Kidney epithelial cell (primary cell): ENCODE measurements around the gene LRRN1. TPM values are rescaled to one million over a fixed set of nuclear protein-coding genes. Genes with fewer than 3 reads are reported as not detected.
"Not testable (repeated sequence)": the region's sequence is repeated elsewhere in the genome, so short reads cannot be mapped to it uniquely, and the experiment has no call there.

ENCODE experiments used
- DNase-seq: peaks from one replicate; pipeline ENCODE4 v3.0.0-alpha.2; 2010; ENCODE audit warnings: low read depth
- H3K27me3 ChIP-seq: 2 replicates; pipeline ENCODE4 v1.6.0; 2011; ENCODE audit warnings: low read length; ENCODE audit not compliant: control insufficient read depth, insufficient read depth
- H3K36me3 ChIP-seq: 2 replicates; pipeline ENCODE4 v1.5.1; 2011; ENCODE audit warnings: low read length; ENCODE audit not compliant: control insufficient read depth, insufficient read depth
- H3K4me3 ChIP-seq: 2 replicates; pipeline ENCODE4 v1.5.1; 2011; ENCODE audit warnings: low read depth, mild to moderate bottlenecking, control low read depth, low read length
- CTCF ChIP-seq: IDR thresholded peaks from 2 replicates; pipeline ENCODE4 v1.5.1; 2011; ENCODE audit warnings: mild to moderate bottlenecking, moderate library complexity, low read length, control low read depth, inconsistent platforms; ENCODE audit not compliant: insufficient read depth, poor library complexity, severe bottlenecking
- total RNA-seq: library from RNA; depleted of rRNA; stranded (reverse); fragments of >200 nt; gene quantifications from 2 replicates; pipeline ENCODE4 v1.2.3, GENCODE V29; 2015

LRRN1 gene
- total RNA-seq, 1 donor from 2014 or later: 19.7 TPM

- DNase-seq: no peak
- no peak overlapping the region for H3K4me3 ChIP-seq
- H3K27me3 ChIP-seq: no peaks in the 10 kb centered on the region
- TF ChIP-seq CTCF: no peak
- no peaks in the 10 kb centered on the region for H3K36me3 ChIP-seq
Observed at GRCh38 chr3:3826521-3826920, 27.3 kb downstream of the LRRN1 start.

GRCh38 chr3:3827111-3827510 is 27.9 kb downstream of the LRRN1 start:
- no peaks in the 10 kb centered on the region for H3K36me3 ChIP-seq
- DNase-seq: no peak
- TF ChIP-seq CTCF: no peak
- no peaks in the 10 kb centered on the region for H3K27me3 ChIP-seq
- H3K4me3 ChIP-seq: no peak overlapping the region

DNA sequence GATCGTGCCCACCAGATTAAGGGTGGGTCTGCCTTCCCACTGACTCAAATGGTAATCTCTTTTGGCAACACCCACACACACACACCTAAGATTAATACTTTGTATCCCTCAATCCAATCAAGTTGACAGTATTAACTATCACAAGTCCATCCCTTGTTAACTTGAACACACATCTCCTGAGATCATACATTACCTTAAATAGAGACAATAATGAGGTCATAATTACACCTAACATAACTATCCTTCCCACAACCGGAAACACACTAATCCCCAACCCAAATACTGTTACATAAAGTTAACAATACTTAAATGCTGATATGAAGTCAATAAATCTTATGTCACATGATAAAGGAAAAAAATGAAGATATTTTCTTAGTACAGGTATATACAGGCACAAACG is 29.2 kb downstream of the LRRN1 start:
- H3K4me3 ChIP-seq, H3K36me3 ChIP-seq, H3K27me3 ChIP-seq, DNase-seq: not testable (repeated sequence)

DNA sequence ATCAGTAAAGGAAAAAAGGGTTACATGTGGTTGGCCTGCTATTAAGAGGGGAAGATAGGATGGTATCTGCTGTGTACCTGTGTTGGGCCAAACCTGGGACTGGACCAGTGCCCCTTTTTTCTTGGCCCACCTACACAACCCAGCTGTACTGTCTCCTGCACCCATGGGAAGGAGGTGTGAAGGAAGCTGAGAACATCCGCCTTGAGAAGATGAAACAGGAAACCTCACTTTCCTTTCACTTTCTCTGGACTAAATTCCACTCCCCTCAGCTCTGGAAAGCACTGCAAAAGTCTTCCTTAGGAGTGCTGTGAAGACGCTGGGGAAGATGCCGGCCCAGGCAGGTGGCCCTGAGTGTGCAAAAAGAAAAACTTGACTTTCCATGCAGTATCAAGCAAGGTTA is 37.6 kb downstream of the LRRN1 start:
- TF ChIP-seq CTCF: no peak
- H3K36me3 ChIP-seq: no peaks in the 10 kb centered on the region
- H3K27me3 ChIP-seq: no peaks in the 10 kb centered on the region
- H3K4me3 ChIP-seq: no peak overlapping the region
- DNase-seq: no peak

DNA sequence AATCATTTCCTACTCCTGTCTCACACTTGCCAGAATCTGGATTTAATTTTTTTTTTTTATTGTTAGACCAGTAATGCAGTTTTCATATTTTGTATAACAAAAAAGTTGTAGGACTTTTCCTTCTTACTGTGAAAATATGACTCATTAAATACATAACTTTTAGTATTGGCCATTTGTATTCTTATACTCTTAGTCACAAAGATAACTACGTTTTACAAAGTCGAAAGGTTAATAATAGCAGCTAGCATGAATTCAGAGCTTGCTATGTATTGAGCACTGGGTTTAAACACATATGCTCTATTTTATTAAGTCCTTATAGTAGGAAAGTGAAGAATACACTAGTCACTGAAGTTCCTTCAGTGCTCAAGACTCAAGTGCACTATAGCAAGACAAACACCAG is 43.1 kb downstream of the LRRN1 start:
- Histone ChIP-seq H3K4me3 (no peak overlapping the region), H3K36me3 (no peaks in the 10 kb centered on the region), H3K27me3 (no peaks in the 10 kb centered on the region)
- DNase-seq: no peak
- TF ChIP-seq CTCF: no peak

DNA sequence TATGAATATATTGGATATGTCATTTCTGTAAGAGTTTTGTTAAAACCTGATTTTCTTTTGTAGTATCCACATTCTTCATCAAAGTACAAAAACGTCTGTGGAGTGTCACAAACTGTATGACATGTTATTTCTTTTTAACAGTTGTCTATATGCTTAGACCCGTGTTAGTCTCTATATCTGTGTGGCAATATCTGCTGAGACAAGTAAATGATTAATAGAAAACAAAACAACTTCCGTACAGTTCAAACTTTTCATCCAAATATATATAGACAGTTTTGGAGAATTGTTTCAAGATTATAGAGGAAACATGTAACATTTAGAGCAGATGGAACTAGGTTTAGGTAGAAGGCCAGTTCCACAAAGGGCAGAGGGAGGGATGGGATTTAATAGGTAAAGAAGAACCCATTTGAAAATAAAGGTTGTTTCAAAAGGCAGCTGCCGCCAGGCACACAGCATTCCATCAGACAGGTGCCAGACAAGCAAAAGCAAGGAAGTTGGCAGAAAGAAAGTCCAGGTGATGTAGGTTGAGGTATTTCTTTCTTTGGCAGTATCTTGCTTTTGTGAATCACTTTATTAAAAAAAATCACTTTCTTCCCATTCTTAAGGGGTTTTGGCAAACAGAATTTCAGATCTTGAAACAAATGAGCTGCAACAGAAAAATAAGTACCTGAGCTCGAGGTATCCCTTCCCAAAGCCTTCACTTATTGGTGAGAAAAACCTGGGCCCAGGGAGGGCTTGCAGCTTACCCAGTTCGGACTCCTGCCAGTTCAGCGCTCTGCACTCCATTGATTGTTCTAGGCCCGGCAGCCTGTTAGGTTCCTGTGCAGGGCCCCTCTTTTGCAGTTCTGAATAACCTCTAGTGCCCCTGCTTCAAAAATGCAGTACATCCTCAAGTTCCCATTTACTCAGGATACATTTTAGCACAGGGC is 49.0 kb downstream of the LRRN1 start:
- H3K36me3 ChIP-seq: no peaks in the 10 kb centered on the region
- no peak for TF ChIP-seq CTCF
- no peak for DNase-seq
- H3K4me3 ChIP-seq: no peak overlapping the region
- no peaks in the 10 kb centered on the region for H3K27me3 ChIP-seq
